NB4 (cell line): ENCODE data around the gene DEFB132.

ENCODE experiments used
- POLR2A ChIP-seq: IDR thresholded peaks from 2 replicates; pipeline ENCODE4 v1.6.1; 2011; ENCODE audit warnings: mild to moderate bottlenecking; ENCODE audit not compliant: insufficient read length; ENCODE audit errors: extremely low read depth
- TF ChIP-seq, protein P1 (sequence below): IDR thresholded peaks from one replicate; pipeline ENCODE4 v1.5.1; 2012; ENCODE audit warnings: low read depth, low read length
- TF ChIP-seq, protein P2 (sequence below): IDR thresholded peaks from 2 replicates; pipeline ENCODE4 v1.6.1; 2011; ENCODE audit warnings: low read depth, low read length

DNA sequence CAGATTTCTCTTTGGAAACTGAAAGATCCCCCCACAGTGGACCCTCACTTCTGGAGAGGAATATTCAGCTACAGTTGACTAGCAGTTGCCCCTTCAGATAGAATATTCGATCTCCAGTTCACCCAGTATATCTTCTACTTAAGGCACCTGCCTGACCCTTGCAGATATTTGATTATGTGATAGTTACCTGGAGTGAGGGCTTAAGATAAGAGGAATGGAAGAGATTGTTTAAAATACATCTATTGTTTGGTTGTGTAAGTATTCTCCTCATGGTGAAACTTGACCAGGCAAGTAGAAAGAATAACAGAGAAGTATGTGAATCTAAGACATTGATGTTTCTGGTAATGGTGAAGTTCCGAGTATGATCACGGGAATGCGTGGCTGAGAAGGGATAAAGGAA is 38.3 kb downstream of the DEFB132 start:
- TF ChIP-seq, protein P1, sequence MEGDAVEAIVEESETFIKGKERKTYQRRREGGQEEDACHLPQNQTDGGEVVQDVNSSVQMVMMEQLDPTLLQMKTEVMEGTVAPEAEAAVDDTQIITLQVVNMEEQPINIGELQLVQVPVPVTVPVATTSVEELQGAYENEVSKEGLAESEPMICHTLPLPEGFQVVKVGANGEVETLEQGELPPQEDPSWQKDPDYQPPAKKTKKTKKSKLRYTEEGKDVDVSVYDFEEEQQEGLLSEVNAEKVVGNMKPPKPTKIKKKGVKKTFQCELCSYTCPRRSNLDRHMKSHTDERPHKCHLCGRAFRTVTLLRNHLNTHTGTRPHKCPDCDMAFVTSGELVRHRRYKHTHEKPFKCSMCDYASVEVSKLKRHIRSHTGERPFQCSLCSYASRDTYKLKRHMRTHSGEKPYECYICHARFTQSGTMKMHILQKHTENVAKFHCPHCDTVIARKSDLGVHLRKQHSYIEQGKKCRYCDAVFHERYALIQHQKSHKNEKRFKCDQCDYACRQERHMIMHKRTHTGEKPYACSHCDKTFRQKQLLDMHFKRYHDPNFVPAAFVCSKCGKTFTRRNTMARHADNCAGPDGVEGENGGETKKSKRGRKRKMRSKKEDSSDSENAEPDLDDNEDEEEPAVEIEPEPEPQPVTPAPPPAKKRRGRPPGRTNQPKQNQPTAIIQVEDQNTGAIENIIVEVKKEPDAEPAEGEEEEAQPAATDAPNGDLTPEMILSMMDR: no peak
- no peak for TF ChIP-seq POLR2A
- TF ChIP-seq, protein P2, sequence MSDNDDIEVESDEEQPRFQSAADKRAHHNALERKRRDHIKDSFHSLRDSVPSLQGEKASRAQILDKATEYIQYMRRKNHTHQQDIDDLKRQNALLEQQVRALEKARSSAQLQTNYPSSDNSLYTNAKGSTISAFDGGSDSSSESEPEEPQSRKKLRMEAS: no peak
